ENCODE results near the gene LARGE1. TPM values are rescaled to one million over a fixed set of nuclear protein-coding genes. Genes with fewer than 3 reads are reported as not detected.

LARGE1 gene
- total RNA-seq, 1 experiment from 2014 or later = 5.8 TPM

DNA sequence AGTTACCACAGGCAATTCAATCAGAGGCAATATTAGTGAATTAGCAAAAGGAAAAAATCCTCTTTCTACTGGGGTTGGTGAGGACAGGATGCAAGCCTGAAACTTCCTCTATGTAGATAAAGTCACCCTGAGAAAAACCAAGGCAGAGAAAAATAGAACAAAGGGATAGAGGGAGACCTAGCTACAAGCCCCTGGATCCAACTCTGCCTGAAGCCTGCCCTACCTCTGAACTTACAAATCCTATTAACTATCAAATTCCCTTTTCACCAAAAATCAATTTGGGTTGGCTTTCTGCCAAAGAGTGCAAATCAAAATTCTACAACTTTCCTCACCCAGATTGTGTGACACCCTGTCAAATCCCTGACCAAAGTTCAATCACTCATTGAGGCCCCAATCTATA, 161.3 kb downstream of the LARGE1 start:
- intact Hi-C loops (cut with micrococcal nuclease; ENCODE audit: unreplicated experiment) = no loop called here
- Histone ChIP-seq H3K4me3 (ENCODE audit: low read depth, low read length) (no peak overlapping the region), H3K9me3 (no peaks in the 10 kb centered on the region), H3K27me3 (replicated peaks; ENCODE audit: control insufficient read depth, insufficient read depth, low read length) (no peaks in the 10 kb centered on the region), H3K36me3 (ENCODE audit: control insufficient read depth, insufficient read depth, low read length) (no peaks in the 10 kb centered on the region), H3K4me1 (no peaks in the 10 kb centered on the region)
- H3K36me3 Mint-ChIP-seq (ENCODE audit: insufficient read depth, unreplicated experiment) = no peaks in the 10 kb centered on the region
- H3K4me3 Mint-ChIP-seq (ENCODE audit: unreplicated experiment) = no peak overlapping the region
- no peak overlapping the region for H3K27ac Mint-ChIP-seq (ENCODE audit: unreplicated experiment)
- TF ChIP-seq CTCF (IDR thresholded peaks at IDR 0.05; ENCODE audit: insufficient read depth in 1 of 2, low read depth in 1 of 2, low read length in 1 of 2, severe bottlenecking in 1 of 2, unreplicated experiment in 1 of 2) = no peak
- no peaks in the 10 kb centered on the region for H3K9me3 Mint-ChIP-seq (ENCODE audit: unreplicated experiment)
- ChIA-PET CTCF (no interaction called here), POLR2A (no interaction called here)
- no TSS peak for BruUV-seq (replicated peaks)
- H3K4me1 Mint-ChIP-seq (ENCODE audit: low read depth, unreplicated experiment) = no peaks in the 10 kb centered on the region
- no peak for DNase-seq
- no peaks in the 10 kb centered on the region for H3K27me3 Mint-ChIP-seq (ENCODE audit: insufficient read depth, unreplicated experiment)

DNA sequence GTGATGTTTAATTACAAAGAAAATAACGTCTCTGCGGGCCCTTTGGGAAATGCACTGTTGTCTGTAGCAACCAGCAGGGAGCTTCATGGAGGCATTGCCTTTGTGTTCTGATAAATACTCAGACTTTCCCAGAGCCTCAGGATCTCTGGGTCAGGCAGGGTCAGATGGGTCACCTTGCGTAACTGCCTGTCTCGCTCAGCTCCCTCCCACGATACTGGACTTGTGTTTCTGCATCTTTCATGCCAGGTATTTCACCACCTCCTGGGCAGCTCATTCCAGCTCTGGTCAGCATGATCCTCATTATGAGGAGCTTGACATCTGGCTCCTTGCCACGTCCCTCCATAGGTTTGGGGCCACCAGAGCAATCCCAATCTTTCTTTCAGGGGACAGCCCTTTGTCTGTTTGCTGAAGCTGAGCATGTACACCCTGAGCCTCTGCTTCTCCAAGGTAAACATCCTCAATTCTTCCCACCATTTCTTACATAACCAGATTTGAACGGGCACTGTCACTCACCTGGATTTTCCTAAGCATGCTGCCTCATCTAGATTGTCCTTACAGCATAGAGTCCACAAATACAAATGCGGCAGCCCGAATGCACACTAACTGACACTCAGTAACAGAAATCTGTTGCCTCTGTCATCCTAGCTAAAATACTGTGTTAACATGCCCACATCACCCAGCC, 162.3 kb downstream of the LARGE1 start:
- Mint-ChIP-seq H3K27me3 (ENCODE audit: insufficient read depth, unreplicated experiment) (no peaks in the 10 kb centered on the region), H3K9me3 (ENCODE audit: unreplicated experiment) (no peaks in the 10 kb centered on the region), H3K4me1 (ENCODE audit: low read depth, unreplicated experiment) (no peaks in the 10 kb centered on the region), H3K4me3 (ENCODE audit: unreplicated experiment) (no peak overlapping the region), H3K36me3 (ENCODE audit: insufficient read depth, unreplicated experiment) (no peaks in the 10 kb centered on the region), H3K27ac (ENCODE audit: unreplicated experiment) (no peak overlapping the region)
- no TSS peak for BruUV-seq (replicated peaks)
- H3K4me1 ChIP-seq = no peaks in the 10 kb centered on the region
- H3K27me3 ChIP-seq (replicated peaks; ENCODE audit: control insufficient read depth, insufficient read depth, low read length) = no peaks in the 10 kb centered on the region
- intact Hi-C loops (cut with micrococcal nuclease; ENCODE audit: unreplicated experiment) = no loop called here
- POLR2A ChIA-PET = no interaction called here
- no peaks in the 10 kb centered on the region for H3K36me3 ChIP-seq (ENCODE audit: control insufficient read depth, insufficient read depth, low read length)
- CTCF ChIA-PET = no interaction called here
- no peak overlapping the region for H3K4me3 ChIP-seq (ENCODE audit: low read depth, low read length)
- TF ChIP-seq CTCF (IDR thresholded peaks at IDR 0.05; ENCODE audit: insufficient read depth in 1 of 2, low read depth in 1 of 2, low read length in 1 of 2, severe bottlenecking in 1 of 2, unreplicated experiment in 1 of 2) = no peak
- H3K9me3 ChIP-seq = no peaks in the 10 kb centered on the region
- no peak for DNase-seq

DNA sequence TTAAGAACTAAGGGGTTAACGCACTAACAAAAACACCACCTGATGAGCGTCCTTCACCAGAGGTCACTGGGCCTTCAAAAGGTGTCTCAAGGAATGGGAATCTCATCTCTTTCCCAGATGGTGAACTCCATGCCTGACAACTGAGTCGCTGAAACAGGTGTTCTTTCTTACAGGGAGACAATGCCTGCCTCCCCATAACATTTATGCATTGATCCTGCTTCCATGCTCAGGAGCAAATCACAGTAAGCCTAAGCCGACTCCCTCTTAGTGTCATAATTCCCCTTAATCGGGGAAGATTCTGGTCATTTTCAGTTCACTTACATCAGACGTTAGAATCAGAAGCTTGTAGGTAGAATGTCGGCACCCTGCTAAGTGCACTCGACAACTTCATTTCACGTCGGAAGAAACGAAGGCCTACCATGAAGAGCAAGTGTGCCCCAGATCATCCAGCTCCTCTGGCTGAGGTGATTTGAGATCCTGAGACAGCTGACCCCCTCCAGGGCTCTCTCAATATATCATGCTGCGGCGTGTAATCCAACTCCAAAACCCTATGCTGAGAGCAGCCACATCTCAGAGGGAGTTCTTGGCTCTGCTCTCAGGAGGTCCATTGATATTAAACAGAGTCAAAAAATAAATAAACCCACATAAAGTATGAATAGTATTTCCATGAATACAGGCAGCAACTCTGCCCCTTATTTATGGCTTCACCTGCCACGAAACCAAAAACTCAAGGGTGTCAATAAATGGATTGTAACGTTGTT, 163.1 kb downstream of the LARGE1 start:
- H3K27me3 ChIP-seq (replicated peaks; ENCODE audit: control insufficient read depth, insufficient read depth, low read length) = no peaks in the 10 kb centered on the region
- no peak for TF ChIP-seq CTCF (IDR thresholded peaks at IDR 0.05; ENCODE audit: insufficient read depth in 1 of 2, low read depth in 1 of 2, low read length in 1 of 2, severe bottlenecking in 1 of 2, unreplicated experiment in 1 of 2)
- H3K9me3 ChIP-seq = no peaks in the 10 kb centered on the region
- no peak for DNase-seq
- intact Hi-C loops (cut with micrococcal nuclease; ENCODE audit: unreplicated experiment) = no loop called here
- H3K36me3 ChIP-seq (ENCODE audit: control insufficient read depth, insufficient read depth, low read length) = no peaks in the 10 kb centered on the region
- H3K27ac Mint-ChIP-seq (ENCODE audit: unreplicated experiment) = no peak overlapping the region
- ChIA-PET POLR2A (no interaction called here), CTCF (no interaction called here)
- no TSS peak for BruUV-seq (replicated peaks)
- H3K9me3 Mint-ChIP-seq (ENCODE audit: unreplicated experiment) = no peaks in the 10 kb centered on the region
- no peaks in the 10 kb centered on the region for H3K4me1 Mint-ChIP-seq (ENCODE audit: low read depth, unreplicated experiment)
- no peak overlapping the region for H3K4me3 Mint-ChIP-seq (ENCODE audit: unreplicated experiment)
- no peaks in the 10 kb centered on the region for H3K27me3 Mint-ChIP-seq (ENCODE audit: insufficient read depth, unreplicated experiment)
- H3K4me3 ChIP-seq (ENCODE audit: low read depth, low read length) = no peak overlapping the region
- H3K36me3 Mint-ChIP-seq (ENCODE audit: insufficient read depth, unreplicated experiment) = no peaks in the 10 kb centered on the region
- no peaks in the 10 kb centered on the region for H3K4me1 ChIP-seq
